Measurements from ENCODE around the gene HADHB. TPM values are rescaled to one million over a fixed set of nuclear protein-coding genes. Genes with fewer than 3 reads are reported as not detected.

HADHB gene
- total RNA-seq, 1 experiment from 2014 or later, result 65.5 TPM

GRCh38 chr2:26292646-26293045 lies 47.9 kb downstream of the HADHB start:
- ChIA-PET CTCF (no interaction called here), RAD21 (ENCODE audit: low non-redundant PET in 1 of 2, low total read pairs in 2 of 2, uncharacterized antibody in 2 of 2, unreplicated experiment in 2 of 2) (no interaction called here), POLR2A (interaction anchor here (0.6 kb wide), 1 partner anchor 35 kb away, joined by 11 read pairs; no protein-coding TSS in a partner anchor)
- Histone ChIP-seq H2AFZ (ENCODE audit: low read depth, low read length, poor library complexity, severe bottlenecking) (no peak overlapping the region), H4K20me1 (ENCODE audit: insufficient read depth) (no peaks in the 10 kb centered on the region), H3K4me2 (ENCODE audit: low read length) (no peak overlapping the region; the same call in 1 of the 2 replicates), H3K9ac (ENCODE audit: low read length) (no peak overlapping the region), H3K9me2 (ENCODE audit: insufficient read depth) (no peaks in the 10 kb centered on the region), H3K79me2 (ENCODE audit: insufficient read depth, low read length) (no peaks in the 10 kb centered on the region), H3K27me3 (ENCODE audit: insufficient read depth, low read length) (no peaks in the 10 kb centered on the region), H3K4me3 (replicated peaks in 1 of 2; ENCODE audit: low read depth in 1 of 2, low read length in 2 of 2) (no peak overlapping the region), H3K4me1 (ENCODE audit: control insufficient read depth in 1 of 2, insufficient read depth in 2 of 2, low read length in 2 of 2) (peaks cover 2 to 6% of the 10 kb centered on the region in 2 experiments; a peak in 2 of 4 replicates), H3K9me3 (ENCODE audit: control insufficient read depth in 1 of 2, insufficient read depth in 1 of 2, low read depth in 1 of 2, low read length in 2 of 2) (no peaks in the 10 kb centered on the region), H3K27ac (ENCODE audit: low read depth, low read length) (no peak overlapping the region), H3K36me3 (ENCODE audit: control insufficient read depth in 1 of 2, insufficient read depth in 2 of 2, low read length in 2 of 2) (peaks cover 0 to 3% of the 10 kb centered on the region in 2 experiments; a peak in 1 of 4 replicates)
- ATAC-seq (peak; percentile 46; the same call in 1 of the 2 replicates), DNase-seq (ENCODE audit: low read depth, low spot score) (no peak)
- TF ChIP-seq EGR1 (IDR thresholded peaks at IDR 0.05; ENCODE audit: low read depth) (peak; percentile 62), TCF7L2 (IDR thresholded peaks at IDR 0.05; ENCODE audit: borderline replicate concordance, extremely low read depth, insufficient read depth, insufficient read length) (no peak)
- intact Hi-C loops (cut with micrococcal nuclease), result no loop called here
- BruUV-seq (replicated peaks), result no TSS peak

- no peak for DNase-seq (ENCODE audit: low read depth, low spot score)
- H3K9me3 ChIP-seq (ENCODE audit: control insufficient read depth in 1 of 2, insufficient read depth in 1 of 2, low read depth in 1 of 2, low read length in 2 of 2), result no peaks in the 10 kb centered on the region
- no peaks in the 10 kb centered on the region for H3K79me2 ChIP-seq (ENCODE audit: insufficient read depth, low read length)
- no peak overlapping the region for H2AFZ ChIP-seq (ENCODE audit: low read depth, low read length, poor library complexity, severe bottlenecking)
- no peaks in the 10 kb centered on the region for H3K36me3 ChIP-seq (ENCODE audit: control insufficient read depth in 1 of 2, insufficient read depth in 2 of 2, low read length in 2 of 2)
- intact Hi-C loops (cut with micrococcal nuclease), result no loop called here
- H3K4me2 ChIP-seq (ENCODE audit: low read length), result no peak overlapping the region
- ChIA-PET CTCF (no interaction called here), RAD21 (ENCODE audit: low non-redundant PET in 1 of 2, low total read pairs in 2 of 2, uncharacterized antibody in 2 of 2, unreplicated experiment in 2 of 2) (no interaction called here), POLR2A (no interaction called here)
- H3K9ac ChIP-seq (ENCODE audit: low read length), result no peak overlapping the region
- H3K27ac ChIP-seq (ENCODE audit: low read depth, low read length), result no peak overlapping the region
- no peak for ATAC-seq
- H4K20me1 ChIP-seq (ENCODE audit: insufficient read depth), result no peaks in the 10 kb centered on the region
- no peaks in the 10 kb centered on the region for H3K27me3 ChIP-seq (ENCODE audit: insufficient read depth, low read length)
- no TSS peak for BruUV-seq (replicated peaks)
- H3K4me3 ChIP-seq (replicated peaks in 1 of 2; ENCODE audit: low read depth in 1 of 2, low read length in 2 of 2), result no peak overlapping the region
- H3K9me2 ChIP-seq (ENCODE audit: insufficient read depth), result no peaks in the 10 kb centered on the region
- no peak for TF ChIP-seq POLR2AphosphoS5 (IDR thresholded peaks at IDR 0.05; ENCODE audit: low read depth, low read length)
- TF ChIP-seq FOSL1 (IDR thresholded peaks at IDR 0.05; ENCODE audit: low read depth), result no peak
- TF ChIP-seq ZNF274 (IDR thresholded peaks at IDR 0.05; ENCODE audit: low read depth, low read length), result no peak
- TF ChIP-seq JUND (IDR thresholded peaks at IDR 0.05), result no peak
- TF ChIP-seq POLR2A (IDR thresholded peaks at IDR 0.05; ENCODE audit: borderline replicate concordance, extremely low read depth, insufficient read depth, insufficient read length), result no peak
- peaks cover 7 to 16% of the 10 kb centered on the region in 2 experiments; a peak in 3 of 4 replicates for H3K4me1 ChIP-seq (ENCODE audit: control insufficient read depth in 1 of 2, insufficient read depth in 2 of 2, low read length in 2 of 2)
Measured at GRCh38 chr2:26295511-26295910, 50.8 kb downstream of the HADHB start.

Data from HCT116 (cell line).